ENCODE data around the gene S100A13. TPM values are rescaled to one million over a fixed set of nuclear protein-coding genes. Genes with fewer than 3 reads are reported as not detected.
A peak's percentile ranks its signal among the peaks of the same experiment; 100 is the strongest.
"Not testable (repeated sequence)": the region's sequence is repeated elsewhere in the genome, so short reads cannot be mapped to it uniquely, and the experiment has no call there.

S100A13 gene
- total RNA-seq, 2 donors from 2014 or later: 4.2 to 6.0 TPM

GRCh38 chr1:153652805-153653500 lies 25.6 kb upstream of the S100A13 start:
- ATAC-seq (no peak), DNase-seq (ENCODE audit: low spot score in 2 of 2) (peak in 1 of 2 donors; percentile 26)
- H3K27ac Mint-ChIP-seq: no peak overlapping the region
- no peaks in the 10 kb centered on the region for H3K9me3 Mint-ChIP-seq
- H3K36me3 Mint-ChIP-seq: peaks cover 0 to under 1% of the 10 kb centered on the region in 2 donors

GRCh38 chr1:153651771-153652170 lies 24.5 kb upstream of the S100A13 start:
- H3K36me3 Mint-ChIP-seq: peaks cover 5 to 12% of the 10 kb centered on the region in 2 donors
- DNase-seq (ENCODE audit: low spot score in 2 of 2) (peak in 1 of 2 donors; percentile 26), ATAC-seq (no peak)
- H3K9me3 Mint-ChIP-seq: no peaks in the 10 kb centered on the region
- no peak overlapping the region for H3K27ac Mint-ChIP-seq

GRCh38 chr1:153649863-153650235 lies 22.5 kb upstream of the S100A13 start:
- no peaks in the 10 kb centered on the region for H3K9me3 Mint-ChIP-seq
- peak overlapping the region; percentile 82 to 88 for H3K27ac Mint-ChIP-seq
- DNase-seq (ENCODE audit: low spot score in 2 of 2): peak in 1 of 2 donors; percentile 52
- peak; percentile 36 to 48 for ATAC-seq
- peaks cover 15 to 28% of the 10 kb centered on the region in 2 donors for H3K36me3 Mint-ChIP-seq

DNA sequence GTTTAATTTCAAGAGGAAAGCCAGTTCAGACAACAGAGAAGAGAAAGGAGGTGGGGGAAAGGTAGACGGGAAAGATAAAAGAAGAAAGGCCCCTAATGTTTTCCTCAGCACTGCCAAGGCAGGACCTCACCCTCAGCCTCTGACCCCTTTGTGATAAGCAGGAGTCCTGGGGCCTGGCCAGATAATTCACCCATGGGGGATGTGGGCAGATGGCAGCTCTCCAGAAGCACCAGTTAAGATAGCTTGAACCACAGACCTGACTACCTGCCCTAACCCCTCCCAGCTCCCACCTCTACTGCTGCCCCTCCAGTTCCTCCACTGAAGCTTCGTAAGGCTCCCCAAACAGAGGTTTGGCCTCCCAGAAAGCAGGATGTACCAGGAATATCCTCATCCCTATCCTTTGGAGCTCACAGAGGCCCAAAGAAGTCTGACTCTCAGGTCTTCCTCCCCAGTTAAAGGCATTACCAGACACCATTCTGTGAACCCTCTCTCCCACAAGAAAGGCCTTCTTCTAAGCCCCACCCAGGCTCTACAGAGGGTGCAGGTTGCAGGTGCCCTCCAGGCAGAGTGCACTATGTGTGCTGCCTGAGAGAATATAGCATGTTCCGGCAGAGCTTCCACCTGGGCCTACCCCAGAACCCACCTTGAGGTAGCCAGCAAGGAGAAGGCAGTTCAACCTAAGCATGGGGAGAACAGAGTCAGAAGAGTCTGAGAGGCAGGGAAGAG lies 22.0 kb upstream of the S100A13 start:
- DNase-seq (ENCODE audit: low spot score in 2 of 2) (peak in 1 of 2 donors; percentile 52), ATAC-seq (peak; percentile 36 to 47)
- Mint-ChIP-seq H3K36me3 (peaks cover 20 to 34% of the 10 kb centered on the region in 2 donors), H3K27ac (peak overlapping the region; percentile 82 to 88), H3K9me3 (no peaks in the 10 kb centered on the region)

DNA sequence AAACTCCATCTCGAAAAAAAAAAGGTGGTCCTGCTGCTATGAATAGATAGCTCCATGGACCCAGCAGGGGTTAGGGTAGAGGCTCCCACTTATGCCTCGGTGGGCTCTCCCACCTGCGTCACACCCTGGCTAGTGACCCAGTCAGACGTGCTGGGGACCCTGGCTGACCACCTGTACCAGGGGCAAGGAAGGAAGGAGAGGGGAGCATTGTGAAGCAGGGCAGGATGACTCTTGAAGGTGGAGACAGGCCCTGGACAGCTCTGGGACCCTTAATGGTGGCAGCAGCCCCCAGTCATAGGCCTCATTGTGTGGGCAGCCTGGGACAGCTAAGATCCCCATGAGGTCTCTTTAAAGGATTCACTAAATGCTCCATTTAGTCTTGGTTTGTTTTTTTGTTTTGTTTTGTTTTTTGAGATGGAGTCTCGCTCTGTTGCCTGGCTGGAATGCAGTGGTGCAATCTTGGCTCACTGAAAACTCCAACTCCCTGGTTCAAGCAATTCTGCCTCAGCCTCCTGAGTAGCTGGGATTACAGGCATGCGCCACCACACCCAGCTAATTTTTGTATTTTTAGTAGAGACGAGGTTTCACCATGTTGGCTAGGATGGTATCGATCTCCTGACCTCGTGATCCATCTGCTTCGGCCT lies 20.8 kb upstream of the S100A13 start:
- Mint-ChIP-seq H3K36me3 (peaks cover 32 to 45% of the 10 kb centered on the region in 2 donors), H3K9me3 (no peaks in the 10 kb centered on the region), H3K27ac (peak overlapping the region; percentile 61 to 82)
- ATAC-seq (no peak), DNase-seq (ENCODE audit: low spot score in 2 of 2) (peak in 1 of 2 donors; percentile 48)

DNA sequence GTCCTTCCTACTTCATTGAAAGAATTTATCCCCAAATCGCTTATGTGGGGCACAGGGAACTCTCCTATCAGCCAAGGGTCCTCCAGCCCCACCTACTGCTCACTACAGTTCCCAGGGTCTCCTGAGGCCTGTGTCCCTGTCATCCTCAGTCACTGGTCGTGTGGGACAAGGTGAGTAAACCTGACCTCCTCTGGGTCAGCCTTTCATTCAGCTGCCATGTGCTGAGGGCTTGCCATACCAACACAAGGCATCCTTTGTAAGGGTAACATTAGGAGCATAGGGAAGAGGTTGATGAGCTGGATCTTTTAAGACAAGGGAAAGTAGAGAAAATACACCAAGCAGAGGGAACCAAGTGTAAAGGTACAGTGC lies 20.0 kb upstream of the S100A13 start:
- ATAC-seq (peak in 1 of 2 donors; percentile 15), DNase-seq (ENCODE audit: low spot score in 2 of 2) (peak in 1 of 2 donors; percentile 45)
- H3K9me3 Mint-ChIP-seq: no peaks in the 10 kb centered on the region
- H3K27ac Mint-ChIP-seq: peak overlapping the region; percentile 10 to 82
- H3K36me3 Mint-ChIP-seq: peaks cover 35 to 53% of the 10 kb centered on the region in 2 donors

DNA sequence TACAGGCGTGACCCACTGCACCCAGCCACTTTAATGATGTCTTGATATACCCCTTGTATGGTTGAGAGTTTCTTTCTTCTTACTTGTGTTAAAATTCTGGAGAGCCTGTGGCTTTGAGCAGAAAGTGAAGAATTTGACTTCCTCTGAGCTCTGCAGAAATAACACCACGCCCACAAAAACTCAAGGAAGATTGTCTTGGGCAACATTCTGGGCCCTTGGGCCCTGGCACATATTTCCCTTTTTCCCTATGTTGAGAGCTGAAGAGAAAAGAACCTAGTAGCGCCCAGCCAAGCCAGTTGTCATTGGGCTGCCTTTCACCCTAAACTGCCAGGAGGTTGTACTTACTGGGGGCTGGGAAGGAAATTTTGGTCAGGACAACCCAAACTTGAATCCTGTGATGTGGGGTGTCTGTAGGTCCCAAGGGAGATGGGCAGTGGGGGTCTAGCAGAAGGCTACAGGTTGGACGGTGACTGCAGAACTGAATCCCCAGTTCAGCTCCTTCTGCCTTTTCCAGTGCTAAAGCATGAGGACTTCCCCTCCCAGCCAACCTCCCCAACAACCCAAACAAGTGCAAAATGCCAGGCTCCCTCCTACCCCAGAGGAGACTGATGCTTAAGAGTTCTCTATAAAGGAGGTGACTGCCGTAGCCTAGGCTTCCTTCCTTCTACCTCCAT lies 19.5 kb upstream of the S100A13 start:
- ATAC-seq (no peak), DNase-seq (ENCODE audit: low spot score in 2 of 2) (peak in 1 of 2 donors; percentile 45)
- Mint-ChIP-seq H3K27ac (peak overlapping the region; percentile 73 to 82), H3K9me3 (no peaks in the 10 kb centered on the region), H3K36me3 (peaks cover 40 to 58% of the 10 kb centered on the region in 2 donors)

GRCh38 chr1:153643816-153644215 lies 16.5 kb upstream of the S100A13 start:
- Mint-ChIP-seq H3K36me3 (peaks cover 48 to 69% of the 10 kb centered on the region in 2 donors), H3K27ac (peak overlapping the region in 1 of 2 donors; percentile 57), H3K9me3 (no peaks in the 10 kb centered on the region)
- no peak for ATAC-seq
- DNase-seq (ENCODE audit: low spot score in 2 of 2): no peak

DNA sequence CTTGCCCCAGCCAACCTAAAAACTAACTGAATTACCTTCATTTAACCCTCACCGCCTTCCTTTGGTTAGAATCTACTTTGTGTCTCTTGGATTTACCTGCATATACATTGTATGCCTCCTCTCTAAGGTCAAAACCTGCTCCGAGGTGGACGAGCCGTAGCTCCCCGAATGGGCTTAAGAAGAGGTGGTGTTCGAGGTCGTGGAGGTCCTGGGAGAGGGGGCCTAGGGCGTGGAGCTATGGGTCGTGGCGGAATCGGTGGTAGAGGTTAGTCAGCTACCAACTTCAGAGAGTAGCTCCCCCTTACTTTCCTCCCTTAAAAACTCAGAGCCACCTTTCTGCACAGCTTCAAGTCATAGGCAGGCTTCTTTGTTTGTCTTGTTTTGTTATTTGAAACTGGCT lies 15.8 kb upstream of the S100A13 start:
- no peaks in the 10 kb centered on the region for H3K9me3 Mint-ChIP-seq
- peak overlapping the region; percentile 57 to 92 for H3K27ac Mint-ChIP-seq
- peaks cover 48 to 70% of the 10 kb centered on the region in 2 donors for H3K36me3 Mint-ChIP-seq
- ATAC-seq: no peak
- DNase-seq (ENCODE audit: low spot score in 2 of 2): peak in 1 of 2 donors; percentile 30

GRCh38 chr1:153642161-153642560 lies 14.9 kb upstream of the S100A13 start:
- DNase-seq (ENCODE audit: low spot score in 2 of 2) (peak in 1 of 2 donors; percentile 44), ATAC-seq (no peak)
- H3K36me3 Mint-ChIP-seq: peaks cover 50 to 69% of the 10 kb centered on the region in 2 donors
- no peaks in the 10 kb centered on the region for H3K9me3 Mint-ChIP-seq
- H3K27ac Mint-ChIP-seq: peak overlapping the region; percentile 12 to 26

DNA sequence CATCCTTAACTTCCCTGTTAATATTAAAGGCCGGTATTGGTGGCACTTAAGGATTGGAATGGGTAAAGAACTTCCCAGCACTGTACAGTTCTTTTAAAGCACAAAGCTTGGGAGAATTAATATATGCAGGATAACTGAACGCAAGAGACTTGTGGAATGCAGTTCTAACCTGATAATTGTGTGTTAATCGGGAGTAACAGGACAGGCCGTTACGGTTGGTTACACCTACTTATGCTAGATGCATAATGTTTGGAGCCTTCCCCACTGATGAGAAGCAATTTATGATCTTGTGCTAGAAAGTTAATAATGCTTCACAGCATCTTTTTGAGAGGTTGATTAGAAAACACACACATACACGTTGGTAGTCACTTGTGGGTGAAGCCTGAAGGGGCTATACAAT lies 13.6 kb upstream of the S100A13 start:
- ATAC-seq (no peak), DNase-seq (ENCODE audit: low spot score in 2 of 2) (no peak)
- Mint-ChIP-seq H3K27ac (peak overlapping the region in 1 of 2 donors; percentile 26), H3K36me3 (peaks cover 56 to 71% of the 10 kb centered on the region in 2 donors), H3K9me3 (no peaks in the 10 kb centered on the region)

GRCh38 chr1:153640213-153640612 lies 12.9 kb upstream of the S100A13 start:
- not testable (repeated sequence) for ATAC-seq; DNase-seq (ENCODE audit: low spot score in 2 of 2); H3K9me3 Mint-ChIP-seq
- peak overlapping the region in 1 of 2 donors; percentile 31 for H3K27ac Mint-ChIP-seq
- peaks cover 49 to 65% of the 10 kb centered on the region in 2 donors for H3K36me3 Mint-ChIP-seq

GRCh38 chr1:153639280-153639679 lies 12.0 kb upstream of the S100A13 start:
- ATAC-seq: no peak
- Mint-ChIP-seq H3K9me3 (no peaks in the 10 kb centered on the region), H3K27ac (no peak overlapping the region)

GRCh38 chr1:153638261-153638660 lies 11.0 kb upstream of the S100A13 start:
- no peak for ATAC-seq
- DNase-seq (ENCODE audit: low spot score in 2 of 2): no peak
- H3K36me3 Mint-ChIP-seq: peaks cover 41 to 64% of the 10 kb centered on the region in 2 donors
- peak overlapping the region in 1 of 2 donors; percentile 7 for H3K27ac Mint-ChIP-seq
- no peaks in the 10 kb centered on the region for H3K9me3 Mint-ChIP-seq

More at GRCh38 chr1:153639280-153639679, 12.0 kb upstream of the S100A13 start:
- peaks cover 45 to 64% of the 10 kb centered on the region in 2 donors for H3K36me3 Mint-ChIP-seq
- no peak for DNase-seq (ENCODE audit: low spot score in 2 of 2)

DNA sequence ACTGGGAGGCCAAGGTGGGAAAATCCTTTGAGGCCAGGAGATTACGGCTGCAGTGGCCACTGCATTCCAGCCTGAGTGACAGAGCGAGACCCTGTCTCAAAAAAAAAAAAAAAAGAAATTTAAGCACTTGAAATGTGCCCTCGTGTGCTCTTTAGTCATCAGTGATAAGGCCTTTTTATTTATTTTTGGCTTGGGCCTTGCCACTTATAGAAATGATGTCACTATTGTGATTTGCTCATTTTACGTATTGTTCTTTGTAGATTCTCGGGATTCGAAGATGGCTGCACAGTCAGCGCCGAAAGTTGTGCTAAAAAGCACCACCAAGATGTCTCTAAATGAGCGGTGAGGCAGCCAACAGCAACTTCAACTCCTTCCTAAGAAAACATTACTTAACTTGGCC lies 9.0 kb upstream of the S100A13 start:
- DNase-seq (ENCODE audit: low spot score in 2 of 2) (no peak), ATAC-seq (no peak)
- H3K36me3 Mint-ChIP-seq: peaks cover 27 to 53% of the 10 kb centered on the region in 2 donors
- H3K27ac Mint-ChIP-seq: peak overlapping the region; percentile 82 to 88
- H3K9me3 Mint-ChIP-seq: no peaks in the 10 kb centered on the region

GRCh38 chr1:153635872-153636271 lies 8.6 kb upstream of the S100A13 start:
- DNase-seq (ENCODE audit: low spot score in 2 of 2) (no peak), ATAC-seq (no peak)
- H3K9me3 Mint-ChIP-seq: no peaks in the 10 kb centered on the region
- peak overlapping the region in 1 of 2 donors; percentile 88 for H3K27ac Mint-ChIP-seq
- H3K36me3 Mint-ChIP-seq: peaks cover 24 to 48% of the 10 kb centered on the region in 2 donors

Data from activated naive CD4-positive, alpha-beta T cell treated with anti-CD3 and anti-CD28 coated beads, Interleukin-2, amount 50 U/mL, for 72 hours (primary cell).